Transverse colon (tissue), 3 donors: Measurements from ENCODE around the gene RASA4.
"Not testable (repeated sequence)": the region's sequence is repeated elsewhere in the genome, so short reads cannot be mapped to it uniquely, and the experiment has no call there.

ENCODE experiments used
- EP300 ChIP-seq: sonication (generic); formaldehyde crosslinking; IDR thresholded peaks from one replicate; pipeline ENCODE4 v1.6.1; 2017; ENCODE audit warnings: antibody characterized with exemption, low read depth
- POLR2AphosphoS5 ChIP-seq, 3 donors: sonication (generic); formaldehyde crosslinking; IDR thresholded peaks; one replicate each; pipeline ENCODE4 v1.6.1; 2016; ENCODE audit warnings: antibody characterized with exemption in 3 of 3

DNA sequence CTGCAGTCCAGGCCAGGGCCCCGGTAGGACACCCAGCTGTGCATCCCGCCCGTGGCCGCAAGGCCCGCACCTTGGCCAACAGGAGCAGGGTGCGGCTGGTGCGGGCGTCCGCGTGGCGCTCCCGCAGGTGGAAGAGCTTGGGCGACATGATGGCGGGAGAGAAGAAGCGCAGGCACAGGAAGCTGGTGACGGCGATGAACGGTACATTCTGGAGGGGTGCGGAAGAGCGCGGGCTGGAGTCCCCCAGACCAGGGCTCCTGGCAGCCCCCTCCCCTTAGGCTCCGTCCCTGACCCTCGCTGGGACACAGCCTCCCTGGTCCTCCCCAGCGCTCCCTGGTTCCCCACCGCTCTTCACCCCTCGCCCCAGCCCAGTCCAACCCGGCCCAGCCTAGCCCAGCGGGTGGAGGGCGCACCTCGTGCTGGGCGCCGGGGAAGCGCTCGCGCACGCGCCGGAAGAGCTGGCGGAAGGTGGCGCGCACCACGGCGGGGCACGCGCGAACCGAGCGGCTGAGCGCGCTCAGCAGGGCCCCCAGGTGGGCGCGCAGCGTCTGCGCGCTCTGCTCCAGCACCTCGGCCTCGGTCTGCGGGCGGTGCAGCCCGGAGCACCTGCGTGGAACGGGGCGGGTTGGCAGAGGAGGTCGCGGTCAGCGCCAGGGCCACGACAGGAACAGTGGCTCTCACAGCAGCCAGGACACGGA is 22.8 kb downstream of the RASA4 start:
- TF ChIP-seq POLR2AphosphoS5 (IDR thresholded peaks at IDR 0.05); EP300: not testable (repeated sequence)
